Smooth muscle cell of the brain vasculature (primary cell): ENCODE measurements around the gene TRABD.
"Not testable (repeated sequence)": the region's sequence is repeated elsewhere in the genome, so short reads cannot be mapped to it uniquely, and the experiment has no call there.

ENCODE experiments used
- DNase-seq: peaks from one replicate; pipeline ENCODE4 v3.0.0-alpha.2; 2012; ENCODE audit warnings: low read depth, low spot score

Gene TRABD

GRCh38 chr22:50185375-50186087 lies at the start of gene TRABD:
TRABD (plus strand) TSS chr22:50185913; CDS start chr22:50193061, 7,148 bp downstream.
- peak; percentile 50 for DNase-seq

- no peak for DNase-seq
Observed at GRCh38 chr22:50136581-50137015, 49.1 kb upstream of the TRABD start.

DNA sequence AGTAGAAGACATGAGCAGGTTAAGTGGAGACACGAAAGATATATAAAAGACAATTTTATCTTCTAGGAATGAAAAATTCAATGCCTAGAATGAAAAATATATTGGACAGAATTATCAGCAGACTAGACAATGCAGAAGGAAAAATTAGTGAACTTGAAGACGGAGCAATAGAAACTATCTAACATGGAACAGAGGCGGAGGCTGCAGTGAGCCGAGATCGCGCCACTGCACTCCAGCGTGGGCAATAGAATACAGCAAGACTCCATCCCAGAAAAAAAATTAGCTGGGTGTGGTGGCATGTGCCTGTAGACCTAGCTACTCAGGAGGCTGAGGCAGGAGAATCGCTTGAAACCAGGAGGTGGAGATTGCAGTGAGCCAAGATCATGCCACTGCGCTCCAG lies 48.4 kb upstream of the TRABD start:
- DNase-seq, result not testable (repeated sequence)

DNA sequence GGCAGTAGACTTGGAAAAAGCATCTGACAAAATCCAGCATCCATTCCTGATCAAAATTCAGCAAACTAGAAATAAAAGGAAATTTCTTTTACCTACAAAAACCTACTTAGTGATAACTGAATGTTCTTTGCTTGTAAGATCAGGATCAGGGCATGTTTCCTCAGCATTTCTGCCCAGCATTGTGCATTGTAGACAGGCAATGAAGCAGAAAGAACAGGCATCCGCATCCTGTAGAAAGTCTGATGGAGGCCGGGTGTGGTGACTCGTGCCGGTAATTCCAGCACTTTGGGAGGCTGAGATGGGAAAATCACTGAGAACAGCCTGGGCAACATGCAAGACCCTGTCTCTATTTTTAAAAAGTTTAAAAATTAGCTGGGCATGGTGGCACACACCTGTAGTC lies 47.7 kb upstream of the TRABD start:
- DNase-seq, result no peak

DNA sequence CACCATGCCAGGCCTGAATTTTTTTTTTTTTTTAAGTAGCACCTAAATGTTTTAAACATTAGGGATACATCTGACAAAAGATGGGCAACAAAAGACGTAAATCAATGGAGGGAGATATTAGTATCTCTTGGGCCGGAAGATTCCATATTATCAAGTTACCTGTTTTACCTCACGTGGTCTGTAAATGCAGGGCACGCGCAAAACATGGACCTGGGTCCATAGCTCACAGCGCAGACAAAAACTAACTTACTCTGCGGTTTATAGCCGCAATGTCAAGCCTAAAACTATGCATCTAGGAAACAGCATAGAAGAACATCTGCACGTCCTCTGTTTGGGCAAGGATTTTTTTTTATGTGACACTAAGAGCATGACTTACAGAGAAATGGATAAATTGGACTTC lies 46.7 kb upstream of the TRABD start:
- no peak for DNase-seq

- DNase-seq, result no peak
Observed at GRCh38 chr22:50139843-50140415, 45.8 kb upstream of the TRABD start.

GRCh38 chr22:50140615-50141014 lies 45.1 kb upstream of the TRABD start:
- DNase-seq, result no peak

GRCh38 chr22:50141462-50141861 lies 44.3 kb upstream of the TRABD start:
- no peak for DNase-seq

GRCh38 chr22:50141891-50142363 lies 43.8 kb upstream of the TRABD start:
- no peak for DNase-seq

GRCh38 chr22:50143096-50143495 lies 42.6 kb upstream of the TRABD start:
- no peak for DNase-seq

DNA sequence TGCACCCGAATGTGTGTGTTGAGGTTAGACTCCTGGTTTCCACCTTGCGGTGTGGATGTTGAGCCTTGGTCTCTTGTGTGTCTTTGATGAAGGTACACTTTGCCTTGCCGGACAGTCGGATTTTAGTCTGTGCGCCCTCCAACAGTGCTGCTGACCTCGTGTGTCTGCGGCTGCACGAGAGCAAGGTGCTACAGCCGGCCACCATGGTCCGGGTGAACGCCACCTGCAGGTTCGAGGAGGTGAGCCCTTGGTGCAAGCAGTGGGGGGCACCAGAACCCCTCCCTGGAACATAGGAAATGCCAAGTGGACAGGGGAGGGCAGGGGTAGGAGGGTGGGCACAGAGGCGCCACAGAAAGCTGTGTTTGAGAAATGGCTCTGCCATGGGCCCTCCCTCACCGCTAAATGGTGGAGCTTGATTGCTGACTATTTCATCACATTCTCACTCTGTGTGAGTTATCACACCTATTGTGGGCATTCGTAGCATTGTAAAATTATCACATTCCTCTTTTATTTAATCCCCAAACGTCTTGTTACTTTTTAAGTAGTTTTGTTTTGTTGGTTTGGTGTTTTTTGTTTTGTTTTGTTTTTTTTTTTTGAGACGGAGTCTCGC lies 41.6 kb upstream of the TRABD start:
- DNase-seq, result no peak

DNA sequence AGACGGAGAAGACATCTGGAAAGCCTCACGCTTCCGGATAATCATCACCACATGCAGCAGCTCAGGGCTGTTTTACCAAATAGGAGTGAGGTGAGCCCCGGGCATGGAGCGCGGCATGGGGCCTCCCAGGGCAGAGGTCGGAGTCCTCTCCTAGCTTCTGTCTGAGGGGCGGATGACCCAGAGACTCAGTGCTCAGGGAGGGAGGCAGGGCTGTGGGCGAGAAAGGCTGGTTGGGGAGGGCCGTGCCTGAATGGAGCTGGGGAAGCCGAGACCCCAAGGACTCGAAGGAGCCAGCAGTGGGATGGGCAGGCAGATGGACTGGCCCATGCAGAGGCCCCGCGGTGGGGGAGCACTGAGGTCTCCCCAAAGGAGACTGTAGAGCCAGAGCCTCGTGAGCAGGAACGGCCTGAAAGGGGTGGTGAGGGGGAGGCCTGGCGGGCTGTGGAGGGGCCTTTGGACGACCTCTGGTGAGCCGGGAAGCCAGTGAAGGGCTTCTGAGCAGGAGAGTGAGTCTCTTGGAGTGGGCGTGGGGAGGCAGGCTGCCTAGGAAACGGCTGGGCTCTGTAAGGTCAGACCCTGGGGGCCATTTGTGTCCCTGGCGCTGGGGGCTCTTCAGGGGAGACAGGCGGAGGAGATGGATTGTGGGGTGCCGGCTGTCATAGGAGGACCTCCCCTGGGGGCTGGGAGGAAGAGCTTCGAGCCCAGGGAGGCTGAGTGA lies 39.8 kb upstream of the TRABD start:
- DNase-seq, result no peak

GRCh38 chr22:50146439-50147238 lies 39.1 kb upstream of the TRABD start:
- peak; percentile 39 for DNase-seq

DNA sequence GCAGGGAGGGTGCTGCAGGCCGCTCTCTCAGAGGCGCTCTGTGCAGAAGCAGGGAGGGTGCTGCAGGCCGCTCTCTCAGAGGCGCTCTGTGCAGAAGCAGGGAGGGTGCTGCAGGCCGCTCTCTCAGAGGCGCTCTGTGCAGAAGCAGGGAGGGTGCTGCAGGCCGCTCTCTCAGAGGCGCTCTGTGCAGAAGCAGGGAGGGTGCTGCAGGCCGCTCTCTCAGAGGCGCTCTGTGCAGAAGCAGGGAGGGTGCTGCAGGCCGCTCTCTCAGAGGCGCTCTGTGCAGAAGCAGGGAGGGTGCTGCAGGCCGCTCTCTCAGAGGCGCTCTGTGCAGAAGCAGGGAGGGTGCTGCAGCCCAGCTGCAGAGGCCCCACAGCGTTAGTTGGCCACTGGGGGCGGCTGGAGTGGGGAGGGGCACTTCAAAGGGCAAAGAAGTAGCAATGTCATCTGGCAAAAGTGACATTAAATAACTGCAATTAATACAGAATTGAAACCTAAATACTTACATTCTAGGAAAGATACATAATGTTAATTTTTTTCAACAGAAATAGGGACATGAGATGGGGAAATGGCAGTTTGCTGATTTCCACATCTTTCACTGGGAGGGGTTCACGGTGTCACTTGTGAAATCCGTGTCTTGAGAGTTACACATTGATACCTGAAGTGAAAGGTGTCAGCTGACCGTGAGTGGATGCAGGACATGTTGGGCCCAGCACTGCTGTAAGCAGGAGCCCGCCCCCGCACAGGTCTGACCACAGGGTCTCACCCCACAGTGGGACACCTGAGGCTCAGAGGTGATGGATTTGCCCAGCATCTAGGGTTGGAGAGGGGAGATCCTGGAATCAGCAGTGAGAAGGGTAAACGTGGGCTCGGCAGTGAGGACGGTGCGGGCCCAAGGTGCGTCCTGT lies 38.2 kb upstream of the TRABD start:
- DNase-seq, result not testable (repeated sequence)

GRCh38 chr22:50148166-50148500 lies 37.6 kb upstream of the TRABD start:
- DNase-seq, result no peak

DNA sequence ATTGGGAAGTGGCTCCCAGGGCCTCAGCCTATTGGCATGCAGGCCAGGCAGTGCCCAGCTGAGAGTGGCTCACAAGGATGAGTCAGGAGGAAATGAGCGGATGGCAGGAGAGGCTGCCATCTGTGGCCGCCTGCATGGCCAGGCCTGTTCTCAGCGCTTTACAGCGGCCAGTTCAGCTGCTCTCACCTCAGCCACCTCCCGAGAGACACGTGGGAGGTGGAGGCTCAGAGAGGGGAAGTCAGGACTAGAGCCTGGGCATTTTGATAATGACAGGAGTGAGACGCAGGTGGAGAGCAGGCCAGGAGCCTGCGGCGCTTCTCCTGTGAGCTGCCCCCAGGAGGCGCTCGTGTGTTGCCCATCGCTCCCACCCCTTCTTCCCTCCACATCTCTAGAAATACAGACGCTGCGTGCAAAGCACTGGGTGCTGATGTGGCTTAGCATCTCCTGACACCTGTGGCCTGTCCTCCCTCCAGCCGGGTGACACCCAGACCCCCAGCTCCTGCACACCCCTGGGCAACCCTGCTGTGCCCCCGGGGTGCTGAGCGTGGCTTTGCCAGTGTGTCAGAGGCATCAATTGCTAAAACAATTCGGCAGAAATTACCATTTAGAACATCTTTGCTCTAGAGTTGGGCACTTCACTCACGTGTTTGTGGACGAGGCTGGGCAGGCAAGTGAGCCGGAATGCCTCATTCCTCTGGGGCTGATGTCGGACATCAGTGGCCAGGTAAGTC lies 36.6 kb upstream of the TRABD start:
- no peak for DNase-seq

DNA sequence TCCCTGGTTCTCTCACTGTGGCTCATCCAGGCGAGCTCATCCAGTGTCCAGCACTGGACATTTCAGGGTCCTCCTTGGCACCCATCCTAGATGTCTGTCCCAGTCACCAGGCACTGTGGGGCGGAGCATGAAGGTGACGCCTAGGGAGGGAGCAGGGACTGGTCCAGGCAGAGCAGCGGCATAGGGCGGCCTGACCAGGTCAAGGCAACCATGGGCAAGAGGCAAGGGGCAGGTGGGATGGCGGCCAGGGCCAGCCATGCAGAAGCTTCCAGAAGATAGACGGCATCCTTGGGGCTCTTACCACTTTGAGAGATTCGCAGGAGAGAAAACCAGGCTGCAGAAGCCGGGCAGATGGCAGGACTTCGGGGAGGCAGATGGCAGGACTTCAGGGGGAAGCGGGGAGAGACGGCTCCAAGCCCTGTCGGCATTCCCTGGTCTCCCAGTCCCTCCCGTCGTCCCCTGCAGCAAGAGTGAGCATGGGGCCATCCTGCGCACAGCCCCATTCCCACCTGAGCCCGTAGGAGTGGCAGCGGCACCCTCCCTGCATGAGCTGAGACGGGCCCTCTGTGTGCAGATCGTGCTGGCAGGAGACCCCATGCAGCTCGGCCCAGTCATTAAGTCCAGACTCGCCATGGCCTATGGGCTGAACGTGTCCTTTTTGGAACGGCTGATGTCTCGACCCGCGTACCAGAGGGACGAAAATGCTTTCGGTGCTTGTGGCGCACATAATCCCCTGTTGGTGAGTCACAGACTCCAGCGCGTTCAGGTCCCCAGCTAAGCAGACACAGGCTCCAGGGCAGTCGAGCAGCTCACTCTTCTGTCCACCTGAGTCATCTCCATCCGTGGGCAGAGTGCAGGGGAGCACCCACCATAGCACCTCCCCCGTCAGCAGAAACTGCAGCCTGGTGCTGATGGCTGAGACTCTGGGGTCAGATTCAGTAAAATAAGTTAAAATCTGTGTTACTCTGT lies 35.3 kb upstream of the TRABD start:
- no peak for DNase-seq
